Activated CD8-positive, alpha-beta memory T cell treated with anti-CD3 and anti-CD28 coated beads, Interleukin-2, amount 50 U/mL, for 24 hours (primary cell): ENCODE data around the gene STRIT1.
"Not testable (repeated sequence)": the region's sequence is repeated elsewhere in the genome, so short reads cannot be mapped to it uniquely, and the experiment has no call there.

Source experiments
- DNase-seq: peaks from one replicate; pipeline ENCODE4 v3.0.0-alpha.2; 2020; ENCODE audit errors: extremely low read depth

STRIT1 gene

GRCh38 chr3:155270485-155271342 is 22.8 kb downstream of the STRIT1 start:
- DNase-seq = no peak

- no peak for DNase-seq
Measured at GRCh38 chr3:155270063-155270462, 23.4 kb downstream of the STRIT1 start.

- not testable (repeated sequence) for DNase-seq
Measured at GRCh38 chr3:155262855-155263254, 30.6 kb downstream of the STRIT1 start.

GRCh38 chr3:155262295-155262694 is 31.2 kb downstream of the STRIT1 start:
- DNase-seq = no peak

GRCh38 chr3:155254445-155254844 is 39.0 kb downstream of the STRIT1 start:
- no peak for DNase-seq

- DNase-seq = no peak
Measured at GRCh38 chr3:155252535-155252934, 40.9 kb downstream of the STRIT1 start.

- DNase-seq = no peak
Measured at GRCh38 chr3:155252021-155252420, 41.5 kb downstream of the STRIT1 start.

- DNase-seq = no peak
Measured at GRCh38 chr3:155248531-155249187, 44.8 kb downstream of the STRIT1 start.

GRCh38 chr3:155244699-155245098 is 48.8 kb downstream of the STRIT1 start:
- no peak for DNase-seq

- DNase-seq = no peak
Measured at GRCh38 chr3:155244216-155244615, 49.3 kb downstream of the STRIT1 start.

- no peak for DNase-seq
Measured at GRCh38 chr3:155243512-155243921, 50.0 kb downstream of the STRIT1 start.

GRCh38 chr3:155242342-155242741 is 51.1 kb downstream of the STRIT1 start:
- no peak for DNase-seq

- no peak for DNase-seq
Measured at GRCh38 chr3:155241579-155241978, 51.9 kb downstream of the STRIT1 start.
